ES-I3 (cell line): ENCODE data around the gene THEMIS.
"Not testable (repeated sequence)": the region's sequence is repeated elsewhere in the genome, so short reads cannot be mapped to it uniquely, and the experiment has no call there.

Experiments used
- H3K36me3 ChIP-seq: 2 replicates; pipeline ENCODE4 v1.6.1; 2013; ENCODE audit warnings: mild to moderate bottlenecking, low read length, control low read depth, moderate library complexity; ENCODE audit not compliant: insufficient read depth
- H3K4me1 ChIP-seq: 2 replicates; pipeline ENCODE4 v1.6.1; 2013; ENCODE audit warnings: mild to moderate bottlenecking, control low read depth, low read length; ENCODE audit not compliant: insufficient read depth
- H3K9ac ChIP-seq: 2 replicates; pipeline ENCODE4 v1.6.1; 2013; ENCODE audit warnings: low read depth, mild to moderate bottlenecking, low read length, moderate library complexity
- H3K9me3 ChIP-seq: 2 replicates; pipeline ENCODE4 v1.6.1; 2013; ENCODE audit warnings: mild to moderate bottlenecking, low read length, moderate library complexity; ENCODE audit not compliant: control insufficient read depth, insufficient read depth

The THEMIS gene

GRCh38 chr6:127732927-127733326, 167.9 kb downstream of the THEMIS start:
- Histone ChIP-seq H3K9ac (no peak overlapping the region), H3K4me1 (no peaks in the 10 kb centered on the region), H3K9me3 (no peaks in the 10 kb centered on the region), H3K36me3 (no peaks in the 10 kb centered on the region)

- no peaks in the 10 kb centered on the region for H3K9me3 ChIP-seq
- H3K4me1 ChIP-seq, result no peaks in the 10 kb centered on the region
- no peaks in the 10 kb centered on the region for H3K36me3 ChIP-seq
- no peak overlapping the region for H3K9ac ChIP-seq
Observed at GRCh38 chr6:127727260-127727953, 173.5 kb downstream of the THEMIS start.

GRCh38 chr6:127725821-127726220, 175.0 kb downstream of the THEMIS start:
- no peaks in the 10 kb centered on the region for H3K4me1 ChIP-seq
- H3K9ac ChIP-seq, result no peak overlapping the region
- no peaks in the 10 kb centered on the region for H3K9me3 ChIP-seq
- no peaks in the 10 kb centered on the region for H3K36me3 ChIP-seq

GRCh38 chr6:127718694-127719093, 182.2 kb downstream of the THEMIS start:
- H3K36me3 ChIP-seq, result no peaks in the 10 kb centered on the region
- H3K4me1 ChIP-seq, result no peaks in the 10 kb centered on the region
- H3K9ac ChIP-seq, result no peak overlapping the region
- H3K9me3 ChIP-seq, result no peaks in the 10 kb centered on the region

- no peaks in the 10 kb centered on the region for H3K9me3 ChIP-seq
- H3K36me3 ChIP-seq, result no peaks in the 10 kb centered on the region
- H3K4me1 ChIP-seq, result no peaks in the 10 kb centered on the region
- H3K9ac ChIP-seq, result no peak overlapping the region
Observed at GRCh38 chr6:127717384-127717783, 183.5 kb downstream of the THEMIS start.

- Histone ChIP-seq H3K36me3 (no peaks in the 10 kb centered on the region), H3K4me1 (no peaks in the 10 kb centered on the region), H3K9ac (no peak overlapping the region), H3K9me3 (no peaks in the 10 kb centered on the region)
Observed at GRCh38 chr6:127716465-127716864, 184.4 kb downstream of the THEMIS start.

- Histone ChIP-seq H3K9ac (no peak overlapping the region), H3K36me3 (no peaks in the 10 kb centered on the region), H3K4me1 (no peaks in the 10 kb centered on the region), H3K9me3 (no peaks in the 10 kb centered on the region)
Observed at GRCh38 chr6:127710668-127711067, 190.2 kb downstream of the THEMIS start.

GRCh38 chr6:127706216-127706615, 194.6 kb downstream of the THEMIS start:
- H3K36me3 ChIP-seq, result no peaks in the 10 kb centered on the region
- H3K4me1 ChIP-seq, result no peaks in the 10 kb centered on the region
- no peaks in the 10 kb centered on the region for H3K9me3 ChIP-seq
- H3K9ac ChIP-seq, result no peak overlapping the region

GRCh38 chr6:127695108-127695507, 205.8 kb downstream of the THEMIS start:
- no peaks in the 10 kb centered on the region for H3K9me3 ChIP-seq
- H3K9ac ChIP-seq, result no peak overlapping the region
- no peaks in the 10 kb centered on the region for H3K36me3 ChIP-seq
- no peaks in the 10 kb centered on the region for H3K4me1 ChIP-seq

- Histone ChIP-seq H3K36me3 (no peaks in the 10 kb centered on the region), H3K9ac (no peak overlapping the region), H3K4me1 (no peaks in the 10 kb centered on the region), H3K9me3 (0 out of 2 replicates have a peak, but pooled peaks cover 3% of the 10 kb centered on the region)
Observed at GRCh38 chr6:127691146-127691545, 209.7 kb downstream of the THEMIS start.

- Histone ChIP-seq H3K9ac (no peak overlapping the region), H3K36me3 (no peaks in the 10 kb centered on the region), H3K9me3 (0 out of 2 replicates have a peak, but pooled peaks cover 3% of the 10 kb centered on the region), H3K4me1 (no peaks in the 10 kb centered on the region)
Observed at GRCh38 chr6:127690588-127690987, 210.3 kb downstream of the THEMIS start.

- 0 out of 2 replicates have a peak, but pooled peaks cover 3% of the 10 kb centered on the region for H3K9me3 ChIP-seq
- H3K9ac ChIP-seq, result no peak overlapping the region
- H3K4me1 ChIP-seq, result no peaks in the 10 kb centered on the region
- no peaks in the 10 kb centered on the region for H3K36me3 ChIP-seq
Observed at GRCh38 chr6:127690092-127690491, 210.8 kb downstream of the THEMIS start.

GRCh38 chr6:127687490-127687889, 213.4 kb downstream of the THEMIS start:
- H3K4me1 ChIP-seq, H3K9me3 ChIP-seq, H3K9ac ChIP-seq, H3K36me3 ChIP-seq: not testable (repeated sequence)

GRCh38 chr6:127686084-127686483, 214.8 kb downstream of the THEMIS start:
- no peaks in the 10 kb centered on the region for H3K4me1 ChIP-seq
- H3K9ac ChIP-seq, result no peak overlapping the region
- no peaks in the 10 kb centered on the region for H3K36me3 ChIP-seq
- H3K9me3 ChIP-seq, result 0 out of 2 replicates have a peak, but pooled peaks cover 3% of the 10 kb centered on the region

GRCh38 chr6:127684501-127684900, 216.4 kb downstream of the THEMIS start:
- Histone ChIP-seq H3K9me3 (0 out of 2 replicates have a peak, but pooled peaks cover 3% of the 10 kb centered on the region), H3K9ac (no peak overlapping the region), H3K4me1 (no peaks in the 10 kb centered on the region), H3K36me3 (no peaks in the 10 kb centered on the region)
